H9 (cell line): ENCODE results near the gene WDPCP. TPM values are rescaled to one million over a fixed set of nuclear protein-coding genes. Genes with fewer than 3 reads are reported as not detected.
A peak's percentile ranks its signal among the peaks of the same experiment; 100 is the strongest.

Source experiments
- DNase-seq: peaks from one replicate; pipeline ENCODE4 v3.0.0-alpha.2; 2017
- H2AFZ ChIP-seq: one replicate; pipeline ENCODE4 v1.6.1; 2013; ENCODE audit warnings: mild to moderate bottlenecking, low read length, control low read depth, moderate library complexity
- H2AK5ac ChIP-seq: 2 replicates; pipeline ENCODE4 v1.6.1; 2013; ENCODE audit warnings: low read length, control low read depth, mixed read lengths; ENCODE audit not compliant: insufficient read length
- H2BK120ac ChIP-seq: one replicate; pipeline ENCODE4 v1.6.1; 2013; ENCODE audit warnings: low read depth, mild to moderate bottlenecking, low read length, control low read depth, inconsistent platforms; ENCODE audit not compliant: poor library complexity, severe bottlenecking
- H2BK12ac ChIP-seq: 2 replicates; pipeline ENCODE4 v1.6.1; 2013; ENCODE audit warnings: low read length, control low read depth, mixed read lengths, low read depth; ENCODE audit not compliant: insufficient read length
- H2BK15ac ChIP-seq: 2 replicates; pipeline ENCODE4 v1.6.1; 2013; ENCODE audit warnings: low read depth, low read length, control low read depth
- H2BK20ac ChIP-seq: one replicate; pipeline ENCODE4 v1.6.1; 2013; ENCODE audit warnings: low read depth, mild to moderate bottlenecking, low read length, control low read depth, inconsistent platforms; ENCODE audit not compliant: poor library complexity, severe bottlenecking
- H2BK5ac ChIP-seq: 2 replicates; pipeline ENCODE4 v1.6.1; 2013; ENCODE audit warnings: low read length, control low read depth, mixed read lengths; ENCODE audit not compliant: insufficient read length
- H3K14ac ChIP-seq: 2 replicates; pipeline ENCODE4 v1.6.1; 2013; ENCODE audit warnings: low read length, control low read depth; ENCODE audit not compliant: insufficient read depth
- H3K18ac ChIP-seq: 2 replicates; pipeline ENCODE4 v1.6.1; 2013; ENCODE audit warnings: low read depth, mild to moderate bottlenecking, mixed read lengths, low read length, control low read depth; ENCODE audit not compliant: insufficient read length
- H3K23ac ChIP-seq: 2 replicates; pipeline ENCODE4 v1.6.1; 2013; ENCODE audit warnings: low read length, control low read depth, mixed read lengths, low read depth; ENCODE audit not compliant: insufficient read length
- H3K23me2 ChIP-seq: 2 replicates; pipeline ENCODE4 v1.6.1; 2013; ENCODE audit warnings: low read depth, mild to moderate bottlenecking, mixed read lengths, low read length, control low read depth; ENCODE audit not compliant: insufficient read length, poor library complexity, severe bottlenecking
- H3K27ac ChIP-seq: 2 replicates; pipeline ENCODE4 v1.5.1; 2013; ENCODE audit warnings: low read length, control low read depth, mixed read lengths, low read depth; ENCODE audit not compliant: insufficient read length
- H3K27me3 ChIP-seq: 2 replicates; pipeline ENCODE4 v1.6.1; 2013; ENCODE audit warnings: low read length, control low read depth, inconsistent platforms; ENCODE audit not compliant: insufficient read depth
- H3K4ac ChIP-seq: 2 replicates; pipeline ENCODE4 v1.6.1; 2013; ENCODE audit warnings: low read depth, mild to moderate bottlenecking, control low read depth, inconsistent platforms, low read length, moderate library complexity
- H3K4me1 ChIP-seq: 2 replicates; pipeline ENCODE4 v1.6.1; 2013; ENCODE audit warnings: low read length, control low read depth, inconsistent platforms; ENCODE audit not compliant: insufficient read depth
- H3K4me2 ChIP-seq: 2 replicates; pipeline ENCODE4 v1.6.1; 2013; ENCODE audit warnings: low read length, control low read depth, mixed read lengths; ENCODE audit not compliant: insufficient read length, insufficient read depth
- H3K56ac ChIP-seq: 2 replicates; pipeline ENCODE4 v1.6.1; 2013; ENCODE audit warnings: low read depth, mild to moderate bottlenecking, mixed read lengths, low read length, control low read depth; ENCODE audit not compliant: insufficient read length
- H3K79me1 ChIP-seq: 2 replicates; pipeline ENCODE4 v1.6.1; 2013; ENCODE audit warnings: low read depth, mild to moderate bottlenecking, moderate library complexity, low read length, control low read depth, inconsistent platforms; ENCODE audit not compliant: insufficient read depth, poor library complexity, severe bottlenecking
- H3K79me2 ChIP-seq: 2 replicates; pipeline ENCODE4 v1.6.1; 2013; ENCODE audit warnings: low read length, control low read depth, inconsistent platforms; ENCODE audit not compliant: insufficient read depth
- H3K9ac ChIP-seq: 2 replicates; pipeline ENCODE4 v1.6.1; 2013; ENCODE audit warnings: low read length, control low read depth, mixed read lengths; ENCODE audit not compliant: insufficient read length; ENCODE audit errors: extremely low read depth
- H3K9me3 ChIP-seq: one replicate; pipeline ENCODE4 v1.6.1; 2013; ENCODE audit warnings: low read depth, low read length, inconsistent platforms; ENCODE audit not compliant: control insufficient read depth
- H3T11ph ChIP-seq: one replicate; pipeline ENCODE4 v1.6.1; 2013; ENCODE audit warnings: mild to moderate bottlenecking, low read length, control low read depth, inconsistent platforms
- H4K20me1 ChIP-seq: one replicate; pipeline ENCODE4 v1.6.1; 2013; ENCODE audit not compliant: control insufficient read depth, insufficient read length, insufficient read depth
- H4K5ac ChIP-seq: 2 replicates; pipeline ENCODE4 v1.6.1; 2013; ENCODE audit warnings: low read depth, mild to moderate bottlenecking, mixed read lengths, low read length, control low read depth; ENCODE audit not compliant: insufficient read length
- H4K8ac ChIP-seq: replicated peaks from 2 replicates; pipeline ENCODE4 v1.6.1; 2013; ENCODE audit warnings: low read length, control low read depth, mixed read lengths, low read depth; ENCODE audit not compliant: insufficient read length
- H4K91ac ChIP-seq: 2 replicates; pipeline ENCODE4 v1.6.1; 2013; ENCODE audit warnings: low read depth, mild to moderate bottlenecking, moderate library complexity, mixed read lengths, low read length, control low read depth; ENCODE audit not compliant: insufficient read length
- H3K27ac Mint-ChIP-seq, 3 experiments: 2 replicates in 2 of 3; 3 replicates in 1 of 3; pipeline ENCODE4 v1.8.0; 2020 to 2021; ENCODE audit warnings: mixed read lengths in 3 of 3, mild to moderate bottlenecking in 1 of 3, moderate library complexity in 1 of 3
- H3K27me3 Mint-ChIP-seq: 2 replicates; pipeline ENCODE4 v1.8.0; 2021; ENCODE audit warnings: low read depth, mild to moderate bottlenecking, moderate library complexity, mixed read lengths
- H3K36me3 Mint-ChIP-seq, 3 experiments: 2 replicates in 2 of 3; 3 replicates in 1 of 3; pipeline ENCODE4 v1.8.0; 2020 to 2021; ENCODE audit warnings: low read depth in 3 of 3, mixed read lengths in 3 of 3; ENCODE audit not compliant: insufficient read depth in 1 of 3
- H3K4me1 Mint-ChIP-seq, 2 experiments: 2 replicates each; pipeline ENCODE4 v1.8.0; 2020; ENCODE audit warnings: mixed read lengths in 2 of 2
- H3K4me3 Mint-ChIP-seq, 2 experiments: 2 replicates in 1 of 2; 3 replicates in 1 of 2; pipeline ENCODE4 v1.8.0; 2020 to 2021; ENCODE audit warnings: mild to moderate bottlenecking in 2 of 2, mixed read lengths in 2 of 2, moderate library complexity in 1 of 2
- H3K9me3 Mint-ChIP-seq, 2 experiments: 2 replicates in 1 of 2; 3 replicates in 1 of 2; pipeline ENCODE4 v1.8.0; 2020; ENCODE audit warnings: mild to moderate bottlenecking in 2 of 2, mixed read lengths in 2 of 2, moderate library complexity in 1 of 2
- WGBS: extraction: QIAGEN DNeasy Blood & Tissue Kit; methylation state at CpG from one replicate; pipeline ENCODE4 v1.1.7; 2013; ENCODE audit warnings: missing lambda C conversion rate, low lambda C conversion rate, mixed read lengths; ENCODE audit not compliant: insufficient read length; ENCODE audit errors: extremely low coverage; 5-methylcytosine and 5-hydroxymethylcytosine counted together
- total RNA-seq: library from RNA; stranded (reverse); gene quantifications from 2 replicates; pipeline ENCODE4 v1.2.1, GENCODE V29; 2021
- TF ChIP-seq, protein P1 (sequence below): fragments of 200-600 bp; sonication (generic); conservative IDR thresholded peaks from 3 replicates; pipeline ENCODE4 v1.8.0; 2021; ENCODE audit warnings: antibody characterized with exemption, mild to moderate bottlenecking

Gene WDPCP
- total RNA-seq, 1 experiment from 2014 or later: 22.4 TPM

DNA sequence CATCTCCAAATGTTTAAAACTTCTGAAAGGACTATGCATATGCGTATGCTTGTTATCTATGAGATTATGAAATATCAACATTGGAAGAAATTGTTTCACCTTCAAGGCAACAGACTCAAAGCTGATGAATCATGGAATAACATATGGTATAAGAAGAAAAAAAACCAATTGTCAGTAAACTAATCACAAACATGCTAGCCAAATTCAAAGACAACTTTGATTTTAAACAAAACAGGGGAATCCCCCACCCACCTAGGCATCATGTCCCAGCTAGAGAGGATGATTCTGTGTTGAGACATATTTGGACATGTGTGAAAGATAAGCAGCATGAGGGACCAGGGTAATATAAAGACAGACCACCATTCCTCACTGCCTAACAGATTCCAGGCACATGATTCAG is 147.7 kb downstream of the WDPCP start:
- no peak for DNase-seq
- Histone ChIP-seq H3K14ac (no peak overlapping the region), H3T11ph (no peak overlapping the region), H3K4me1 (no peaks in the 10 kb centered on the region; the same call in 1 of the 2 replicates), H4K5ac (no peak overlapping the region), H3K27ac (no peak overlapping the region), H2BK12ac (no peak overlapping the region), H4K8ac (no peak overlapping the region), H3K56ac (no peak overlapping the region), H3K9me3 (no peaks in the 10 kb centered on the region), H4K20me1 (no peaks in the 10 kb centered on the region), H2AFZ (no peak overlapping the region), H2BK120ac (no peak overlapping the region), H3K27me3 (no peaks in the 10 kb centered on the region), H3K79me1 (no peaks in the 10 kb centered on the region), H3K23ac (no peak overlapping the region), H2AK5ac (no peak overlapping the region), H3K79me2 (no peaks in the 10 kb centered on the region), H3K18ac (no peak overlapping the region), H4K91ac (no peak overlapping the region), H3K9ac (no peak overlapping the region), H3K4me2 (no peak overlapping the region), H2BK5ac (no peak overlapping the region), H3K23me2 (no peaks in the 10 kb centered on the region), H2BK20ac (no peak overlapping the region), H2BK15ac (no peak overlapping the region), H3K4ac (no peak overlapping the region)
- WGBS: no CpG with 5 or more reads among the region's 1 CpG
- Mint-ChIP-seq H3K27ac (peak overlapping the region in 1 of 3 experiments; percentile 41; a peak in 1 of 7 replicates), H3K36me3 (no peaks in the 10 kb centered on the region; a peak in 1 of 7 replicates), H3K4me3 (no peak overlapping the region), H3K4me1 (peaks cover 13 to 24% of the 10 kb centered on the region in 2 experiments), H3K9me3 (no peaks in the 10 kb centered on the region), H3K27me3 (no peaks in the 10 kb centered on the region)
- TF ChIP-seq, protein P1, sequence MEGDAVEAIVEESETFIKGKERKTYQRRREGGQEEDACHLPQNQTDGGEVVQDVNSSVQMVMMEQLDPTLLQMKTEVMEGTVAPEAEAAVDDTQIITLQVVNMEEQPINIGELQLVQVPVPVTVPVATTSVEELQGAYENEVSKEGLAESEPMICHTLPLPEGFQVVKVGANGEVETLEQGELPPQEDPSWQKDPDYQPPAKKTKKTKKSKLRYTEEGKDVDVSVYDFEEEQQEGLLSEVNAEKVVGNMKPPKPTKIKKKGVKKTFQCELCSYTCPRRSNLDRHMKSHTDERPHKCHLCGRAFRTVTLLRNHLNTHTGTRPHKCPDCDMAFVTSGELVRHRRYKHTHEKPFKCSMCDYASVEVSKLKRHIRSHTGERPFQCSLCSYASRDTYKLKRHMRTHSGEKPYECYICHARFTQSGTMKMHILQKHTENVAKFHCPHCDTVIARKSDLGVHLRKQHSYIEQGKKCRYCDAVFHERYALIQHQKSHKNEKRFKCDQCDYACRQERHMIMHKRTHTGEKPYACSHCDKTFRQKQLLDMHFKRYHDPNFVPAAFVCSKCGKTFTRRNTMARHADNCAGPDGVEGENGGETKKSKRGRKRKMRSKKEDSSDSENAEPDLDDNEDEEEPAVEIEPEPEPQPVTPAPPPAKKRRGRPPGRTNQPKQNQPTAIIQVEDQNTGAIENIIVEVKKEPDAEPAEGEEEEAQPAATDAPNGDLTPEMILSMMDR: no peak
